ENCODE data around the gene TNIK. TPM values are rescaled to one million over a fixed set of nuclear protein-coding genes. Genes with fewer than 3 reads are reported as not detected.
A peak's percentile ranks its signal among the peaks of the same experiment; 100 is the strongest.

TNIK gene
- total RNA-seq (2014; rRNA removed; shearing (Covaris generic)): 12.9 and 14.8 TPM in 2 replicates

DNA sequence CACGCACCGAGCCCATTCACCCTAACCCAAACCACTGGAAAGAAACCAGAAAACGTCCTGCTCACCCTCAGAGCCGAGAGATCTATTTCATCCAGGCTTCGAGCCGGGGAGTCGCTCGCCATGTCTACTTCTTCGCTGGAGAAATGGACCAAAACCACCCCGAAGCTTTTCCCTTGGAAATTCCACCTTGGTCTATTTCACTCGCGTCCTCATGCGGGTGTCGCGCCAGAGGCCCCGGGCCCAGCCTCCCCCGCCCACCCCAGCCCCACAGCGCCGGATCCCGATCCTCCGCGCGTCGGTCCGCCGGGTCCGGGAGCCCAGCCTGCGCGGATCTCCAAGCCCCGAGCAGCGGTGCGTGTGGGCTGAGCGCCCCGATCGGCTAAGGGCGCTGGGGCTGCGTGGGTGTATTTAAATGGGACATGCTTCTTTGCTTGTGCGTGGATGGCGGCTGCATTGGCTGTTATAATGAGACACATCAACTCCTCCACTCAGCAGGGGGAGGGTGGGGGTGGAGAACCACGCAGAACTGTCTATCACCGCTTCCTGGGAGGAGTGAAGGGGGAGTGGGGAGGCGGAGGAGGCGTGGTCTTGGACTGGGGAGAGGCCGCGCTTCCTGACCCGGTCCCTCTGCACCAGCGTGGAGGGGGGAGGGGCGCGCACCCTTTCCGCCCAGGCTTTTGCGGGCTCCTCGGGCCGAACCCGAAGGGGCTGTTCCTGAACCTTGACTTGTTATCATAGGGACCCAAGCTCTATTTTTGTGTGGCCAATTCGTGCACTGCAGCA, at the start of gene TNIK:
Gene TNIK (minus strand): TSS at position 464 of the 783 bp plus-strand sequence. CDS start 342 bp downstream, at position 122.
- Histone ChIP-seq H3K9me3 (replicated peaks) (no peaks in the 10 kb centered on the region), H3K27ac (peak within 1 kb of the TSS; percentile 43), H3K4me3 (peak within 1 kb of the TSS; percentile 70), H3K27me3 (no peaks in the 10 kb centered on the region), H3K36me3 (no peaks in the 10 kb centered on the region), H3K4me1 (no peaks in the 10 kb centered on the region; the same call in 1 of the 2 replicates)
- peak; percentile 90 to 92 for DNase-seq

DNA sequence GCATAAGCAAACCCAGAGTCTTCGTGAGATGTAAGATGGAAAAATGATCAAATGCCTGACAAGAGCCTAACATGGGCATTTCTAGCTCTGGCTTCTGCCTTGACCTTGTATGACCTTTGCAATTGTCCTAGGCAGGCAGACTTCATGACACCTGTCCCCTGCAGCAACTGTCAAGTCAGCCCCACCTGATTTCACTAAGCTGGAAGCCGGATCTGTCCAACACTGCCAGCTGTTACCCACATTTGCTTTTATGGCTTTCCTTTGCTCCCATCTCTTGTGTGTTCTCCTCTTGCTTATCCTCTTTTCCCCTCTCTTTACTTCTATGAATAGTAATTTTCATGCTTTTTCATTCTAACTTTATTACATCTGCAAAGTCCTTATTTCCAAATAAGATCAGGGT, 48.5 kb upstream of the TNIK start:
- H3K4me3 ChIP-seq: no peak overlapping the region
- H3K27ac ChIP-seq: peak overlapping the region; percentile 51
- H3K36me3 ChIP-seq: no peaks in the 10 kb centered on the region
- H3K9me3 ChIP-seq (replicated peaks): no peaks in the 10 kb centered on the region
- DNase-seq: peak; percentile 66 to 84
- H3K4me1 ChIP-seq: peaks cover 21% of the 10 kb centered on the region
- no peaks in the 10 kb centered on the region for H3K27me3 ChIP-seq

DNA sequence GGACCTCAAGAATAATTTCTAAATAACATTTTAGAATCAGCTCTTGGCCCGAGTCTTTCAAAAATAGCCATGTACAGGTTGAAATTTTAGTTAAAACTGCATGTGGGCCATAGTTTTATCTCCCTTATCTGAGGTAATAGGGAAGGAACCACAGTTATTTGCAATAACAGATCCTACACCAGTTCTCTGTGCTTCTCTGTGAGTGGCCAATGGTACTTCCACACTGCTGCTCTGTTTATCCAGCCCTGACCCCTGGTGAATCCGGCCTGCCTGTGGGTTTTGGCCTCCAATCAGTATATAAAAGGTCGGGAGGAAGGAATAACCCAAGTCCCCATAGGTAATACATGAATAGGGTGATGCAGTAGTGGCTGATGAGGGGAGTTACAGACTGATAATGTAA, 48.0 kb upstream of the TNIK start:
- Histone ChIP-seq H3K4me1 (peaks cover 21% of the 10 kb centered on the region), H3K9me3 (replicated peaks) (no peaks in the 10 kb centered on the region), H3K27me3 (no peaks in the 10 kb centered on the region), H3K36me3 (no peaks in the 10 kb centered on the region), H3K27ac (peak overlapping the region; percentile 51), H3K4me3 (no peak overlapping the region)
- DNase-seq: peak in 1 of 2 experiments; percentile 14

DNA sequence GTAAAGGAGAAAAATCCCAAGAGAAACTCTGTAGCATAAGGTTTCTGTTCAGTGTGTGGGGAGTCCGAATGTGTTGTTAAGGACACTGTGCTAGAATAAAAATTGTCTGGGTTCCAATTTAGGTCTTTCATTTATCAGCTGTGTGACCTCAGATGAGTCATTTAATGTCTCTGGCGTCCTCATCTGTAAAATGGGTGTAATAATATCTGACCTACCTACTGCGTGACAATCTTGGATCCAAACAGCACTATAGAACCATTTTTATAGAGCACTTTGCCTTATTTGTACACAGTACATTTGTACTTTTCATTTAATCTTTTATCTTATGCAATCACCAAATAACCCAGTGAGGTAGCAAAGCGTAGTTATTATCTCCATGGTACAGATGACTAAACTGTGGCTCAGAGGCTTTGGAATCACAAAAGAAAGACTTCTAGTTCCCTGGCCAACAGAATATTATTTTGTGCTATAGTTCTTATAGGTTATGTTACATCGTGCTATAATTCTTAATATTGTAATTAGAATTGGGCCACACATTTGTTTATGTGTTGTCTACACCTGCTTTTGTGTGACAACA, 46.6 kb upstream of the TNIK start:
- Histone ChIP-seq H3K9me3 (replicated peaks) (no peaks in the 10 kb centered on the region), H3K4me3 (no peak overlapping the region), H3K27me3 (no peaks in the 10 kb centered on the region), H3K27ac (no peak overlapping the region), H3K36me3 (no peaks in the 10 kb centered on the region), H3K4me1 (peaks cover 21% of the 10 kb centered on the region)
- DNase-seq: no peak

- no peak for DNase-seq
- H3K9me3 ChIP-seq (replicated peaks): no peaks in the 10 kb centered on the region
- H3K4me1 ChIP-seq: peaks cover 21% of the 10 kb centered on the region
- no peak overlapping the region for H3K4me3 ChIP-seq
- no peaks in the 10 kb centered on the region for H3K27me3 ChIP-seq
- H3K36me3 ChIP-seq: no peaks in the 10 kb centered on the region
- H3K27ac ChIP-seq: no peak overlapping the region
Observed at GRCh38 chr3:171505822-171506333, 45.7 kb upstream of the TNIK start.

GRCh38 chr3:171504376-171504775, 44.2 kb upstream of the TNIK start:
- Histone ChIP-seq H3K9me3 (replicated peaks) (no peaks in the 10 kb centered on the region), H3K36me3 (no peaks in the 10 kb centered on the region), H3K4me3 (no peak overlapping the region), H3K27me3 (no peaks in the 10 kb centered on the region), H3K27ac (no peak overlapping the region), H3K4me1 (peaks cover 21% of the 10 kb centered on the region)
- no peak for DNase-seq

DNA sequence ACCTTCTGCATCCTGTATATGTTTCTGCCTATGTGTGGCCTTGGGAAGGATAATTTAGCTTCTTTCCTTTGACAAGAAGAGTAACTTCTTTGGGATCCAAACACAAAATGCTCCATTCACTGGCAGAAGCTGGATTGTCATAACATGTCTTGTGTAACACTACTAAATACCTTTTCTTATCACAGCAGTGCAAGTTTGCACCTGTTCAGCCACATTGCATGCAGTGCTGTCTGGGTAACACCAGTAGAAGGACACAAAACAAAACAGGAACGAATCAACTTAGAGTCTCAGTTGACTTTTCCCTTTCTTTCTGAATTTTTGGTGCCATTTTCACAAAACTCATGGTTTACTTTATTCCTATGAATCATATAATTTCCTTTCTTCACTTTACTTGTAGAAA, 43.6 kb upstream of the TNIK start:
- H3K27ac ChIP-seq: no peak overlapping the region
- peak in 1 of 2 experiments; percentile 21 for DNase-seq
- H3K27me3 ChIP-seq: no peaks in the 10 kb centered on the region
- no peaks in the 10 kb centered on the region for H3K9me3 ChIP-seq (replicated peaks)
- peaks cover 17% of the 10 kb centered on the region for H3K4me1 ChIP-seq
- no peak overlapping the region for H3K4me3 ChIP-seq
- H3K36me3 ChIP-seq: no peaks in the 10 kb centered on the region

DNA sequence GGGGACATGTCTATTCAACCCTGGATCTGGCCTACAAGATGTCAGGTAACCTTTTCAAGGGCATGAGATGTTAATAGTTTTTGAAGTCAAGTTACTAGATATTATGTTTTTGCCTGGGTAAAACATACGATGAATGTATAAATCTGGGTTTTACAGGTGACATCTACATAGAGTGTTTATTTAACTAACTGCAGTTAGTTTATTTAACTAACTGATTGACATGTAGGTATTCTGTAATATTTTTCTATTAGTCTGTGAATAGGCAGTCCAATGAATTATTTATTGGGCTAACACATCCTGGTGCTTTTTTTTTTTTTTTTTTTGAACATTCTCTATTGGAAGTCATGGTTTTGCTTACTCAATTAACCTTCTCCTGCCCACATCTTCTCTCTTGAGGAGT, 38.7 kb upstream of the TNIK start:
- DNase-seq: no peak
- H3K36me3 ChIP-seq: no peaks in the 10 kb centered on the region
- no peaks in the 10 kb centered on the region for H3K9me3 ChIP-seq (replicated peaks)
- no peak overlapping the region for H3K27ac ChIP-seq
- no peaks in the 10 kb centered on the region for H3K27me3 ChIP-seq
- peaks cover 20% of the 10 kb centered on the region for H3K4me1 ChIP-seq
- no peak overlapping the region for H3K4me3 ChIP-seq

DNA sequence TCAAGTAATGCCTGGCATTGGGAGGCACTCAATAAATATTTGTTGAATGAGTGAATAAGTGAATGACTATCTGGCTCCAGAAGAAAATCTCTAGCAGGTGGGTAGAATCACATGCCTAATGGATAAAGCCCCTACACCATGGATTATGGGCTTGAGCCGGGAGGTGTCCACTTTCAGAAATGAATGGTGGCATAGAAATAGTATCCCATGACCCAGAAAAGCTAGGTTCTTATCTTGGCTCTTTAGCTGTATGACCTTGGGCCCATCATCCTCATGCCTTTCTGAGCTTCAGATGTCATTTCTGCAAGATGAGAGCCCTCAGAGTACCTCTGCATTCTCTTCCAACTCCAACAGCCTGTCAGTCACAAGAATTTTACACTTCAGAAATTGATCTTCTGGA, 37.3 kb upstream of the TNIK start:
- H3K9me3 ChIP-seq (replicated peaks): no peaks in the 10 kb centered on the region
- no peak overlapping the region for H3K27ac ChIP-seq
- H3K4me1 ChIP-seq: peaks cover 20% of the 10 kb centered on the region
- H3K36me3 ChIP-seq: no peaks in the 10 kb centered on the region
- H3K27me3 ChIP-seq: no peaks in the 10 kb centered on the region
- DNase-seq: peak; percentile 28 to 72
- no peak overlapping the region for H3K4me3 ChIP-seq

GRCh38 chr3:171495413-171495812, 35.2 kb upstream of the TNIK start:
- Histone ChIP-seq H3K27me3 (no peaks in the 10 kb centered on the region), H3K4me3 (no peak overlapping the region), H3K9me3 (replicated peaks) (no peaks in the 10 kb centered on the region), H3K27ac (no peak overlapping the region), H3K4me1 (peaks cover 20% of the 10 kb centered on the region), H3K36me3 (no peaks in the 10 kb centered on the region)
- no peak for DNase-seq

GRCh38 chr3:171494457-171495109, 34.4 kb upstream of the TNIK start:
- Histone ChIP-seq H3K9me3 (replicated peaks) (no peaks in the 10 kb centered on the region), H3K36me3 (no peaks in the 10 kb centered on the region), H3K27me3 (no peaks in the 10 kb centered on the region), H3K4me3 (no peak overlapping the region), H3K4me1 (peaks cover 20% of the 10 kb centered on the region), H3K27ac (no peak overlapping the region)
- DNase-seq: no peak

DNA sequence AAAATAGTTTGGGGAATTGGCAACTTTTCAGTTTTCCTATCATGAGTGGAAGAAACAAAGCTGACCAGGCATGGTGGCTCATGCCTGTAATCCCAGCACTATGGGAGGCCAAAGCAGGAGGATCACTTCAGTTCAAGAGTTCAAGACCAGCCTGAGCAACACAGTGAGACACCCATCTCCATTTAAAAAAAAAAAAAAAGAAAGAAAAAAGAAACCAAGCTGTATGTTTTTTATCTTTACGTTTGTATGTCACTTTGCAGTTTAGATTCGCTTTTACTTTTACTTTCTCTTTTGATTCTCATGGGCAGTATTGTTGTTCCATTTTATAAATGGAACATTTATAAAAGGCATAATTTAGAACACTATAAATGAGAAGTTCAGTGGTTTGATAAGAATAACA, 31.2 kb upstream of the TNIK start:
- H3K4me3 ChIP-seq: no peak overlapping the region
- DNase-seq: no peak

DNA sequence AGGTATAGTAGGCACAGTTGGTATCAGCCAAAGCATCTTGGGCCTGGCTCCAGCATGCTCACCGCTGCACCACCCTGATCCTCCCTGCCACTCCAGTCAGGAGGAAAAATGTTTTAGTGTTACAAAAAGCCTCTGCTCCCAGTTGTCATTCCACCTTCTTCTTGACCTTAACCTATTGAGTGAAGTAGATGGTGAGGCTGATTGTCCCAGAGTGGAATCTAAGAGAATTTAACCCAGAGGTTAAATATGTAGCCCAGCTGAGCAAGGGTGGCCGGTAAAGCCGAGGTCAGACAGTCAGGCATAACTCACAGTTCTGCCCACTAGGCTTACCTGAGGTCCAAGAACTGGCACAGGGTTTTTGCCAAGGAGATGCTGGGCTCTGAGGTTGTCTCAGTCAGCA, 30.7 kb upstream of the TNIK start:
- Histone ChIP-seq H3K9me3 (replicated peaks) (no peaks in the 10 kb centered on the region), H3K27me3 (no peaks in the 10 kb centered on the region), H3K4me3 (no peak overlapping the region), H3K36me3 (no peaks in the 10 kb centered on the region), H3K27ac (no peak overlapping the region), H3K4me1 (no peaks in the 10 kb centered on the region)
- no peak for DNase-seq

More for the DNA sequence above, 31.2 kb upstream of the TNIK start:
- no peaks in the 10 kb centered on the region for H3K9me3 ChIP-seq (replicated peaks)
- H3K36me3 ChIP-seq: no peaks in the 10 kb centered on the region
- H3K27me3 ChIP-seq: no peaks in the 10 kb centered on the region
- H3K27ac ChIP-seq: no peak overlapping the region
- H3K4me1 ChIP-seq: no peaks in the 10 kb centered on the region

- Histone ChIP-seq H3K4me1 (no peaks in the 10 kb centered on the region), H3K27me3 (no peaks in the 10 kb centered on the region), H3K4me3 (no peak overlapping the region), H3K36me3 (no peaks in the 10 kb centered on the region), H3K9me3 (replicated peaks) (no peaks in the 10 kb centered on the region), H3K27ac (no peak overlapping the region)
- no peak for DNase-seq
Observed at GRCh38 chr3:171489348-171489747, 29.1 kb upstream of the TNIK start.

DNA sequence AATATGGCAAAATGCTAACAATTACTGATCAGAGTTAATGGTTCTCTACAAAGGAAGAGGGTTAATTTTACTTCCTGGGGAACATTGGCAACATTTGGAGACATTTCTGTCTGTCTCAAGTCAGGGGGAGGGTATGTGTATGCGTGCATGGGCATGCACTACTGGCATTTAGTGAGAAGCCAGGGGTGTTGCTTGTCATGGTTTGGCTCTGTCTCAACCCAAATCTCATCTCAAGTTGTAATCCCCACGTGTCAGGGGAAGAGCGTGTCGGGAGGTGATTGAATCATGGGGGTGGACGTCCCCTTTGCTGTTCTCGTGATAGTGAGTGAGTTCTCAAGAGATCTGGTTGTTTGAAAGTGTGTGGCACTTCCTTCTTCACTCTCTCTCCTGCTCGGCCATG, 28.3 kb upstream of the TNIK start:
- no peak overlapping the region for H3K27ac ChIP-seq
- H3K4me1 ChIP-seq: no peaks in the 10 kb centered on the region
- no peaks in the 10 kb centered on the region for H3K36me3 ChIP-seq
- no peak for DNase-seq
- H3K27me3 ChIP-seq: no peaks in the 10 kb centered on the region
- no peak overlapping the region for H3K4me3 ChIP-seq
- no peaks in the 10 kb centered on the region for H3K9me3 ChIP-seq (replicated peaks)
